HEK293 (cell line): Measurements from ENCODE around the gene PAM.

Experiments used
- CTCF ChIA-PET: fragments of 350-600 bp; formaldehyde crosslinking; extraction: SDS; loops from one replicate; lab custom pipeline; 2021; ENCODE audit warnings: antibody characterized with exemption; lab: Yijun Ruan, JAX
- POLR2A ChIA-PET: fragments of 300-600 bp; formaldehyde crosslinking; extraction: SDS; loops from one replicate; lab custom pipeline; 2020; ENCODE audit warnings: antibody characterized with exemption, inconsistent platforms; lab: Yijun Ruan, JAX
- H3K27ac ChIP-seq: fragments of 200-500 bp; sonication (Bioruptor generic); 2 replicates; pipeline ENCODE4 v1.5.1; 2014; ENCODE audit warnings: low read depth, low read length, control low read depth, inconsistent platforms; ENCODE audit errors: extremely low read depth
- H3K36me3 ChIP-seq, 2 experiments: fragments of 200-500 bp in 1 of 2; sonication (Bioruptor generic) in 1 of 2; 1 replicate in 1 of 2; 2 replicates in 1 of 2; pipeline ENCODE4 v1.5.1; 2014 to 2017; ENCODE audit warnings: inconsistent platforms in 2 of 2, low read length in 2 of 2; ENCODE audit not compliant: control insufficient read depth in 2 of 2, insufficient read depth in 1 of 2
- H3K4me1 ChIP-seq: fragments of 200-500 bp; sonication (Bioruptor generic); 2 replicates; pipeline ENCODE4 v1.5.1; 2014; ENCODE audit warnings: mild to moderate bottlenecking, low read length, inconsistent platforms; ENCODE audit not compliant: control insufficient read depth, insufficient read depth
- H3K4me3 ChIP-seq: 2 replicates; pipeline ENCODE4 v1.5.1; 2011; ENCODE audit warnings: low read depth, mild to moderate bottlenecking, control low read depth, low read length, moderate library complexity
- H3K9me3 ChIP-seq: fragments of 200-500 bp; sonication (Bioruptor generic); 2 replicates; pipeline ENCODE4 v1.5.1; 2014; ENCODE audit warnings: low read depth, low read length, inconsistent platforms; ENCODE audit not compliant: control insufficient read depth, insufficient read depth
- HIC1 ChIP-seq: fragments of 450-650 bp; formaldehyde crosslinking; IDR thresholded peaks from 2 replicates; pipeline ENCODE4 v1.5.1; 2016; ENCODE audit warnings: missing biosample characterization, missing genetic modification characterization
- KLF8 ChIP-seq: fragments of 450-650 bp; formaldehyde crosslinking; IDR thresholded peaks from 2 replicates; pipeline ENCODE4 v1.5.1; 2016; ENCODE audit warnings: missing biosample characterization, missing genetic modification characterization
- PRDM1 ChIP-seq: fragments of 450-650 bp; formaldehyde crosslinking; IDR thresholded peaks from 2 replicates; pipeline ENCODE4; 2016; ENCODE audit warnings: missing biosample characterization, missing genetic modification characterization
- SCRT1 ChIP-seq: fragments of 450-650 bp; formaldehyde crosslinking; IDR thresholded peaks from 2 replicates; pipeline ENCODE4 v1.5.1; 2016; ENCODE audit warnings: missing biosample characterization, missing genetic modification characterization, borderline replicate concordance
- SP7 ChIP-seq: fragments of 450-650 bp; formaldehyde crosslinking; IDR thresholded peaks from 2 replicates; pipeline ENCODE4 v1.5.1; 2016; ENCODE audit warnings: missing biosample characterization, missing genetic modification characterization
- ZNF174 ChIP-seq: fragments of 450-650 bp; formaldehyde crosslinking; IDR thresholded peaks from 2 replicates; pipeline ENCODE4 v1.5.0; 2017; ENCODE audit warnings: missing biosample characterization, mild to moderate bottlenecking, missing genetic modification characterization
- ZNF175 ChIP-seq: fragments of 450-650 bp; formaldehyde crosslinking; IDR thresholded peaks from 2 replicates; pipeline ENCODE4 v1.5.1; 2016; ENCODE audit warnings: missing biosample characterization, missing genetic modification characterization
- ZNF24 ChIP-seq: fragments of 450-650 bp; formaldehyde crosslinking; IDR thresholded peaks from 2 replicates; pipeline ENCODE4 v1.5.1; 2016; ENCODE audit warnings: missing biosample characterization, missing genetic modification characterization
- ZNF37A ChIP-seq: fragments of 450-650 bp; IDR thresholded peaks from 2 replicates; pipeline ENCODE4 v1.5.1; 2018; ENCODE audit warnings: missing biosample characterization, missing genetic modification characterization
- ZNF426 ChIP-seq: fragments of 450-650 bp; formaldehyde crosslinking; IDR thresholded peaks from 2 replicates; pipeline ENCODE4 v1.5.1; 2017; ENCODE audit warnings: missing biosample characterization, missing genetic modification characterization, mild to moderate bottlenecking, inconsistent platforms, moderate library complexity
- ZNF473 ChIP-seq: fragments of 450-650 bp; formaldehyde crosslinking; IDR thresholded peaks from 2 replicates; pipeline ENCODE4 v1.5.1; 2017; ENCODE audit warnings: missing biosample characterization, missing genetic modification characterization
- ZNF544 ChIP-seq: fragments of 450-650 bp; formaldehyde crosslinking; IDR thresholded peaks from 2 replicates; pipeline ENCODE4 v1.5.0; 2017; ENCODE audit warnings: missing biosample characterization, missing genetic modification characterization
- ZNF600 ChIP-seq: fragments of 450-650 bp; formaldehyde crosslinking; IDR thresholded peaks from 2 replicates; pipeline ENCODE4 v1.5.1; 2016; ENCODE audit warnings: missing biosample characterization, missing genetic modification characterization
- ZNF830 ChIP-seq: fragments of 450-650 bp; IDR thresholded peaks from 2 replicates; pipeline ENCODE4 v1.5.0; 2018; ENCODE audit warnings: missing biosample characterization, missing genetic modification characterization, low read depth, mild to moderate bottlenecking, moderate library complexity
- TF ChIP-seq, protein P1 (sequence below): fragments of 450-650 bp; formaldehyde crosslinking; IDR thresholded peaks from 2 replicates; pipeline ENCODE4 v1.5.1; 2017; ENCODE audit warnings: missing biosample characterization, missing genetic modification characterization
- TF ChIP-seq, protein P2 (sequence below): fragments of 450-650 bp; formaldehyde crosslinking; IDR thresholded peaks from 2 replicates; pipeline ENCODE4 v1.5.1; 2016; ENCODE audit warnings: missing biosample characterization, missing genetic modification characterization
- TF ChIP-seq, protein P3 (sequence below): fragments of 450-650 bp; formaldehyde crosslinking; IDR thresholded peaks from 2 replicates; pipeline ENCODE4 v1.5.1; 2017; ENCODE audit warnings: missing biosample characterization, missing genetic modification characterization

The PAM gene

DNA sequence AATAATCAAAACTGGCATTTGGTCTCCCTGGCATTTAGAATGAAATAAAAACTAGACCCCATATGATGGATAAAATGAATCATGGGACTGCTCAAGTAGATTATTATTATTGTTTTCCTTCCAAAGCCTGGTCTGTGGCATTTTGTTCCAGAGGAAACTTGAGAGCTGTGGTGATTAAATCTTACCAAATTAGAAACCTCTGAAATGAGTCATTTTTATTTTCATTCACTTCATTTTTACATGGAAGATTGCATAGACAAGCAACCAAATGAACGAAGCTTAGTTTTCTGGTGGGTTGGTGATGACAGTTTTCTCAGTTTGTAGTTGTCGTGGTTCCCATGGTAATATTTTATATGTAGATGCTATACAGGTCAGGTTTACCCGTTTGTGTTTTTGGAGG is 23.4 kb downstream of the PAM start:
- POLR2A ChIA-PET = interaction anchor here (0.6 kb wide), 1 partner anchor 25 kb away, joined by 3 read pairs; no protein-coding TSS in a partner anchor
- 0 out of 2 replicates have a peak, but pooled peaks cover 5% of the 10 kb centered on the region for H3K4me1 ChIP-seq

DNA sequence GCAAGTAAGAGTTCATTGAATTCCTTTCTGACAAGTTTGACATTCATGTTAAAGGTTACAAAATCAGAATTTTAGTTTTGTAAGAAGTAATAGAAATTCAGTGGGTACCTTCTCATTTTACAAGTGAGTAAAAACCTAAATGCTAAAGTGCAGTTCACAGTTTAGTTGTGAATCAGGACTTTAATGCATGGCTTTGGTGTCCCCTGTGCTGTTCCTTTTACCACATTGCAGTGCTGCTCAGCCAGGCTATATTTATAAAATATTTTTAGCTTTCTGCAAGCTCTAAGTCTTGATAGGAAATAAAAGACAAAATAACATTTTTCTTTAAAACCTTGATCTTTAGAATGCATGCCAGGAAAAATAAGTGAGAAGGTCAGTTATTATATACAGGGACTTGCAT is 26.3 kb downstream of the PAM start:
- Histone ChIP-seq H3K36me3 (no peaks in the 10 kb centered on the region), H3K9me3 (no peaks in the 10 kb centered on the region), H3K4me3 (no peak overlapping the region), H3K27ac (no peak overlapping the region), H3K4me1 (0 out of 2 replicates have a peak, but pooled peaks cover 5% of the 10 kb centered on the region)
- TF ChIP-seq SCRT1 (tag by site-specific recombination) = no peak
- TF ChIP-seq KLF8 (tag by site-specific recombination) = no peak
- TF ChIP-seq ZNF426 (tag by site-specific recombination) = no peak
- no peak for TF ChIP-seq ZNF37A (tag by site-specific recombination)
- no peak for TF ChIP-seq ZNF473 (tag by site-specific recombination)
- no peak for TF ChIP-seq ZNF174 (tag by site-specific recombination)
- TF ChIP-seq ZNF830 = no peak
- ChIA-PET POLR2A (no interaction called here), CTCF (interaction anchor here (0.6 to 2.6 kb wide), 14 partner anchors 9 to 688 kb away, joined by 3 to 20 read pairs (median 4); no protein-coding TSS in a partner anchor)

More for the DNA sequence above, 23.4 kb downstream of the PAM start:
- Histone ChIP-seq H3K9me3 (no peaks in the 10 kb centered on the region), H3K27ac (no peak overlapping the region), H3K4me3 (no peak overlapping the region)
- CTCF ChIA-PET = interaction anchor here (0.6 to 1.3 kb wide), 3 partner anchors 97 to 1390 kb away, joined by 3 to 6 read pairs (median 4); no protein-coding TSS in a partner anchor
- TF ChIP-seq ZNF600 (tag by site-specific recombination) (no peak), ZNF24 (tag by site-specific recombination) (peak; percentile 55; the same call in 1 of the 2 replicates), SP7 (tag by site-specific recombination) (0 out of 2 replicates have a peak, but pooled peaks have one; percentile 15)
- TF ChIP-seq, protein P1, sequence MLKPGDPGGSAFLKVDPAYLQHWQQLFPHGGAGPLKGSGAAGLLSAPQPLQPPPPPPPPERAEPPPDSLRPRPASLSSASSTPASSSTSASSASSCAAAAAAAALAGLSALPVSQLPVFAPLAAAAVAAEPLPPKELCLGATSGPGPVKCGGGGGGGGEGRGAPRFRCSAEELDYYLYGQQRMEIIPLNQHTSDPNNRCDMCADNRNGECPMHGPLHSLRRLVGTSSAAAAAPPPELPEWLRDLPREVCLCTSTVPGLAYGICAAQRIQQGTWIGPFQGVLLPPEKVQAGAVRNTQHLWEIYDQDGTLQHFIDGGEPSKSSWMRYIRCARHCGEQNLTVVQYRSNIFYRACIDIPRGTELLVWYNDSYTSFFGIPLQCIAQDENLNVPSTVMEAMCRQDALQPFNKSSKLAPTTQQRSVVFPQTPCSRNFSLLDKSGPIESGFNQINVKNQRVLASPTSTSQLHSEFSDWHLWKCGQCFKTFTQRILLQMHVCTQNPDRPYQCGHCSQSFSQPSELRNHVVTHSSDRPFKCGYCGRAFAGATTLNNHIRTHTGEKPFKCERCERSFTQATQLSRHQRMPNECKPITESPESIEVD (tag by site-specific recombination) = peak; percentile 65
- TF ChIP-seq, all 188 proteins: peak for 3
- H3K36me3 ChIP-seq = no peaks in the 10 kb centered on the region

- TF ChIP-seq, protein P2, sequence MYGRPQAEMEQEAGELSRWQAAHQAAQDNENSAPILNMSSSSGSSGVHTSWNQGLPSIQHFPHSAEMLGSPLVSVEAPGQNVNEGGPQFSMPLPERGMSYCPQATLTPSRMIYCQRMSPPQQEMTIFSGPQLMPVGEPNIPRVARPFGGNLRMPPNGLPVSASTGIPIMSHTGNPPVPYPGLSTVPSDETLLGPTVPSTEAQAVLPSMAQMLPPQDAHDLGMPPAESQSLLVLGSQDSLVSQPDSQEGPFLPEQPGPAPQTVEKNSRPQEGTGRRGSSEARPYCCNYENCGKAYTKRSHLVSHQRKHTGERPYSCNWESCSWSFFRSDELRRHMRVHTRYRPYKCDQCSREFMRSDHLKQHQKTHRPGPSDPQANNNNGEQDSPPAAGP (tag by site-specific recombination) = no peak
- TF ChIP-seq ZNF544 (tag by site-specific recombination) = no peak
- Histone ChIP-seq H3K4me3 (no peak overlapping the region), H3K27ac (no peak overlapping the region), H3K9me3 (no peaks in the 10 kb centered on the region), H3K36me3 (no peaks in the 10 kb centered on the region), H3K4me1 (0 out of 2 replicates have a peak, but pooled peaks cover 5% of the 10 kb centered on the region)
- ChIA-PET CTCF (interaction anchor here (0.7 to 2.6 kb wide), 11 partner anchors 9 to 358 kb away, joined by 3 to 20 read pairs (median 4); no protein-coding TSS in a partner anchor), POLR2A (no interaction called here)
These were observed 26.7 kb downstream of the PAM start for GRCh38 chr5:102781786-102782185.

DNA sequence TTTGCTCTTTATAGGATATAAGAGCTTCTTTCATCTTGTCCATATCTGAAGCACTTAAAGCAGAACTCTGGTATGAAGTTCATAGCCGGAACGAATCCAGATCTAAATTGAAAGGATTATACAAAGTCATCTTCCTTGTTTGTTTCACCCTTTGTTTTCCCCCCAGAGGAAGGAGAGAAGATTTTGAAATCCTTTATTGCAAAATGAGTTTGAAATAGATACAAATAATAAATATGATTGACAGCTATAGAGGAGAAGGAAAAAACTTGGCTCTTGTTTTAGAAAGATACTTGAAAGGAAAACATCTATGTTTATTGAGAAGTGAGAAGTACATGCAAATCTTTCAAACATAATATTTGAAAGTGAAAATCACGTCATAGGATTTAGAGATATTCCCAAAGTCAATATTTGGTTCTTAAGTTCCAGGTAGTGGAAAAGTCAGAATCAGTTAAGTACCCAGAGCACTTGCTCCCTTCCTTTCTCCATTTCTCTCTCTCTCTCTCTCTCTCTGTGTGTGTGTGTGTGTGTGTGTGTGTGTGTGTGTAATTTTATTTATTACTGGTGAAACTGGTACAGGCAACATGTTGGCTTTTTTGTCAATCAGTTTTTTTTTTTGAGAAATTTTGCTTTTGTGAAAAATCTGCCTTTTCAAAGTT is 27.2 kb downstream of the PAM start:
- Histone ChIP-seq H3K9me3 (no peaks in the 10 kb centered on the region), H3K4me3 (no peak overlapping the region), H3K36me3 (no peaks in the 10 kb centered on the region), H3K27ac (no peak overlapping the region), H3K4me1 (0 out of 2 replicates have a peak, but pooled peaks cover 5% of the 10 kb centered on the region)
- POLR2A ChIA-PET = no interaction called here
- no peak for TF ChIP-seq ZNF175 (tag by site-specific recombination)
- TF ChIP-seq PRDM1 (tag by site-specific recombination) = 0 out of 2 replicates have a peak, but pooled peaks have one; percentile 10
- TF ChIP-seq, protein P3, sequence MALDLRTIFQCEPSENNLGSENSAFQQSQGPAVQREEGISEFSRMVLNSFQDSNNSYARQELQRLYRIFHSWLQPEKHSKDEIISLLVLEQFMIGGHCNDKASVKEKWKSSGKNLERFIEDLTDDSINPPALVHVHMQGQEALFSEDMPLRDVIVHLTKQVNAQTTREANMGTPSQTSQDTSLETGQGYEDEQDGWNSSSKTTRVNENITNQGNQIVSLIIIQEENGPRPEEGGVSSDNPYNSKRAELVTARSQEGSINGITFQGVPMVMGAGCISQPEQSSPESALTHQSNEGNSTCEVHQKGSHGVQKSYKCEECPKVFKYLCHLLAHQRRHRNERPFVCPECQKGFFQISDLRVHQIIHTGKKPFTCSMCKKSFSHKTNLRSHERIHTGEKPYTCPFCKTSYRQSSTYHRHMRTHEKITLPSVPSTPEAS (tag by site-specific recombination) = peak; percentile 61; the same call in 1 of the 2 replicates
- TF ChIP-seq ZNF426 (tag by site-specific recombination) = no peak
- no peak for TF ChIP-seq HIC1
- CTCF ChIA-PET = interaction anchor here (0.7 to 2.6 kb wide), 8 partner anchors 10 to 192 kb away, joined by 3 to 20 read pairs (median 6); no protein-coding TSS in a partner anchor
